DND-41 (cell line): ENCODE results near the gene TMEM19.

ENCODE experiments used
- ATAC-seq: fragments of 200-7000 bp; cut with Tn5 transposase; 3 replicates; pipeline ENCODE4 v1.9.1; 2021; ENCODE audit warnings: low read depth; ENCODE audit not compliant: insufficient read depth
- DNase-seq: peaks from one replicate; pipeline ENCODE4 v3.0.0-alpha.2; 2020
- H2AFZ ChIP-seq: 2 replicates; pipeline ENCODE4 v1.6.0; 2012; ENCODE audit warnings: low read depth, low read length
- H3K27ac ChIP-seq: 2 replicates; pipeline ENCODE4 v1.5.1; 2012; ENCODE audit warnings: low read length, inconsistent platforms
- H3K27me3 ChIP-seq: fragments of 200-600 bp; sonication (generic); 2 replicates; pipeline ENCODE4 v1.6.0; 2012; ENCODE audit warnings: low read length, mild to moderate bottlenecking, inconsistent platforms; ENCODE audit not compliant: insufficient read depth, poor library complexity
- H3K36me3 ChIP-seq: 2 replicates; pipeline ENCODE4 v1.5.1; 2012; ENCODE audit warnings: low read length, inconsistent platforms; ENCODE audit not compliant: insufficient read depth
- H3K4me1 ChIP-seq: 2 replicates; pipeline ENCODE4 v1.5.1; 2012; ENCODE audit warnings: mild to moderate bottlenecking, low read length; ENCODE audit not compliant: insufficient read depth
- H3K4me2 ChIP-seq: 2 replicates; pipeline ENCODE4 v1.6.0; 2012; ENCODE audit warnings: mild to moderate bottlenecking, moderate library complexity, low read length, inconsistent platforms; ENCODE audit not compliant: insufficient read depth
- H3K4me3 ChIP-seq, 2 experiments: fragments of 200-600 bp in 1 of 2; shearing (Covaris generic) in 1 of 2; 2 replicates each; pipeline ENCODE4 v1.5.1; 2012 to 2016; ENCODE audit warnings: inconsistent platforms in 2 of 2, low read length in 2 of 2, mild to moderate bottlenecking in 2 of 2, low read depth in 1 of 2, moderate library complexity in 1 of 2
- H3K79me2 ChIP-seq: 2 replicates; pipeline ENCODE4 v1.6.0; 2012; ENCODE audit warnings: low read length, inconsistent platforms; ENCODE audit not compliant: insufficient read depth
- H3K9ac ChIP-seq: 2 replicates; pipeline ENCODE4 v1.6.0; 2012; ENCODE audit warnings: low read depth, mild to moderate bottlenecking, inconsistent platforms, low read length, moderate library complexity
- H3K9me3 ChIP-seq: 2 replicates; pipeline ENCODE4 v1.5.1; 2012; ENCODE audit warnings: low read length, moderate library complexity, mild to moderate bottlenecking, inconsistent platforms; ENCODE audit not compliant: insufficient read depth, severe bottlenecking
- H4K20me1 ChIP-seq: 2 replicates; pipeline ENCODE4 v1.6.0; 2012; ENCODE audit warnings: low read length; ENCODE audit not compliant: insufficient read depth
- CTCF ChIP-seq: IDR thresholded peaks from 2 replicates; pipeline ENCODE4 v1.5.1; 2012; ENCODE audit warnings: borderline replicate concordance, low read length, moderate library complexity, mild to moderate bottlenecking; ENCODE audit not compliant: poor library complexity, severe bottlenecking; ENCODE audit errors: extremely low read depth
- EZH2 ChIP-seq: IDR thresholded peaks from 3 replicates; pipeline ENCODE4 v1.6.1; 2012; ENCODE audit warnings: borderline replicate concordance, low read depth, mild to moderate bottlenecking, moderate library complexity, low read length, inconsistent platforms; ENCODE audit not compliant: severe bottlenecking

Gene TMEM19

GRCh38 chr12:71639341-71639760 lies 46.5 kb upstream of the TMEM19 start:
- H3K36me3 ChIP-seq, result peaks cover 86% of the 10 kb centered on the region

GRCh38 chr12:71640316-71640715 lies 45.6 kb upstream of the TMEM19 start:
- Histone ChIP-seq H3K4me3 (no peak overlapping the region), H3K27me3 (no peaks in the 10 kb centered on the region), H3K9ac (no peak overlapping the region), H3K27ac (no peak overlapping the region), H3K4me2 (no peak overlapping the region), H3K9me3 (no peaks in the 10 kb centered on the region), H3K4me1 (no peaks in the 10 kb centered on the region), H3K36me3 (peaks cover 86% of the 10 kb centered on the region), H3K79me2 (no peaks in the 10 kb centered on the region; the same call in 1 of the 2 replicates), H4K20me1 (peaks cover 3% of the 10 kb centered on the region; the same call in 1 of the 2 replicates), H2AFZ (no peak overlapping the region)
- TF ChIP-seq CTCF (no peak), EZH2 (no peak)
- ATAC-seq, result no peak
- DNase-seq, result no peak

More at GRCh38 chr12:71639341-71639760, 46.5 kb upstream of the TMEM19 start:
- no peak overlapping the region for H3K27ac ChIP-seq
- H2AFZ ChIP-seq, result no peak overlapping the region
- TF ChIP-seq EZH2 (no peak), CTCF (peak; percentile 15)
- peaks cover 3% of the 10 kb centered on the region; the same call in 1 of the 2 replicates for H4K20me1 ChIP-seq
- no peaks in the 10 kb centered on the region for H3K9me3 ChIP-seq
- H3K9ac ChIP-seq, result no peak overlapping the region
- no peak overlapping the region for H3K4me2 ChIP-seq
- peak; percentile 39; the same call in 1 of the 3 replicates for ATAC-seq
- no peak overlapping the region for H3K4me3 ChIP-seq
- no peaks in the 10 kb centered on the region for H3K27me3 ChIP-seq
- H3K4me1 ChIP-seq, result no peaks in the 10 kb centered on the region
- no peaks in the 10 kb centered on the region; the same call in 1 of the 2 replicates for H3K79me2 ChIP-seq
- DNase-seq, result no peak

GRCh38 chr12:71641390-71641789 lies 44.5 kb upstream of the TMEM19 start:
- TF ChIP-seq CTCF (no peak), EZH2 (no peak)
- H3K79me2 ChIP-seq, result no peaks in the 10 kb centered on the region; the same call in 1 of the 2 replicates
- H3K9me3 ChIP-seq, result no peaks in the 10 kb centered on the region
- H3K9ac ChIP-seq, result no peak overlapping the region
- no peak overlapping the region for H3K27ac ChIP-seq
- DNase-seq (no peak), ATAC-seq (no peak)
- H3K27me3 ChIP-seq, result no peaks in the 10 kb centered on the region
- H3K4me1 ChIP-seq, result no peaks in the 10 kb centered on the region
- no peak overlapping the region for H3K4me2 ChIP-seq
- peaks cover 84% of the 10 kb centered on the region for H3K36me3 ChIP-seq
- peaks cover 3% of the 10 kb centered on the region; the same call in 1 of the 2 replicates for H4K20me1 ChIP-seq
- H2AFZ ChIP-seq, result no peak overlapping the region
- H3K4me3 ChIP-seq, result no peak overlapping the region

GRCh38 chr12:71642264-71642663 lies 43.6 kb upstream of the TMEM19 start:
- H3K9me3 ChIP-seq, result no peaks in the 10 kb centered on the region
- TF ChIP-seq CTCF, result no peak
- TF ChIP-seq EZH2, result no peak
- DNase-seq (no peak), ATAC-seq (no peak)
- H3K9ac ChIP-seq, result no peak overlapping the region
- H3K4me2 ChIP-seq, result no peak overlapping the region
- peaks cover 3% of the 10 kb centered on the region; the same call in 1 of the 2 replicates for H4K20me1 ChIP-seq
- peaks cover 86% of the 10 kb centered on the region for H3K36me3 ChIP-seq
- H3K27me3 ChIP-seq, result no peaks in the 10 kb centered on the region
- no peak overlapping the region for H2AFZ ChIP-seq
- H3K4me3 ChIP-seq, result no peak overlapping the region
- no peak overlapping the region for H3K27ac ChIP-seq
- no peaks in the 10 kb centered on the region; the same call in 1 of the 2 replicates for H3K79me2 ChIP-seq
- H3K4me1 ChIP-seq, result no peaks in the 10 kb centered on the region
